Activated CD8-positive, alpha-beta memory T cell treated with anti-CD3 and anti-CD28 coated beads, Interleukin-2, amount 50 U/mL, for 48 hours (primary cell): ENCODE measurements around the gene ZFR.
"Not testable (repeated sequence)": the region's sequence is repeated elsewhere in the genome, so short reads cannot be mapped to it uniquely, and the experiment has no call there.

Experiments
- DNase-seq: peaks from one replicate; pipeline ENCODE4 v3.0.0-alpha.2; 2020

Gene ZFR

GRCh38 chr5:32405507-32405906, 39.0 kb downstream of the ZFR start:
- DNase-seq = no peak

GRCh38 chr5:32403760-32404159, 40.8 kb downstream of the ZFR start:
- DNase-seq = no peak

GRCh38 chr5:32400401-32400800, 44.1 kb downstream of the ZFR start:
- DNase-seq = no peak

GRCh38 chr5:32398754-32399153, 45.8 kb downstream of the ZFR start:
- not testable (repeated sequence) for DNase-seq

- DNase-seq = no peak
Measured at GRCh38 chr5:32394981-32395380, 49.6 kb downstream of the ZFR start.

- DNase-seq = no peak
Measured at GRCh38 chr5:32392039-32392438, 52.5 kb downstream of the ZFR start.

DNA sequence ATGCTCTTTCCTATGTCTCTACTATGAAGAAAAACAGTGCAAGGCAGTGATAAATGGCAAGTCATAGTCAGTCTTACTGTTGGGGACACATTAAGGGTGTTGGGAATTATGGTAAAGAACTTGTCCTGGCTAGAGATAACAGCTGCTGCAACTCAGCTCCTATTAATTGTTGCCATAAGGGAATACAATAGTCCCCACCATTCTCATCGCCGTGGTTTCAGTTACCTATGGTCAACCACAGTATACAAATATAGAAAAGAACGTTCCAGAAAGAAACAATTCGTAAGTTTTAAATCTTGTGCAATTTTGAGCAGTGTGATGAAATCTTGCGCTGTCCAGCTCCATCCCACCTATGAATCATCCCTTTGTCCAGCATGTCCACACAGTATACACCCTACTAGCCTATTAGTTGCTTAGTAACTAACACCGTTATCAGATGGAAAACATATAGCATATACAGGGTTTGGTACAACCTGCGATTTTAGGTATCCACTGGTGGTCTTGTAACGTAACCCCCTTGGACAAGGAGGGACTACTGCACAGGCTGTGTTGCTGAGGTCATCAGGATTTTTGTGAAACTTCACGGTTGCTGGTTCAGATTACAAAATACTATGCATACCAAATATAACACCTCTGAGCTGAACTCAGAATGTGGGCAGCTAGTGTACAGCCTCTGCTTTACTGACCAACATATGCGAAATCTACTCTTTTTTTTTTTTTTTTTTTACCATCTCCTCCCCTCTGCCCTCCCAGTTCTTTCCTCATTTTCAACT, 53.5 kb downstream of the ZFR start:
- DNase-seq = no peak

DNA sequence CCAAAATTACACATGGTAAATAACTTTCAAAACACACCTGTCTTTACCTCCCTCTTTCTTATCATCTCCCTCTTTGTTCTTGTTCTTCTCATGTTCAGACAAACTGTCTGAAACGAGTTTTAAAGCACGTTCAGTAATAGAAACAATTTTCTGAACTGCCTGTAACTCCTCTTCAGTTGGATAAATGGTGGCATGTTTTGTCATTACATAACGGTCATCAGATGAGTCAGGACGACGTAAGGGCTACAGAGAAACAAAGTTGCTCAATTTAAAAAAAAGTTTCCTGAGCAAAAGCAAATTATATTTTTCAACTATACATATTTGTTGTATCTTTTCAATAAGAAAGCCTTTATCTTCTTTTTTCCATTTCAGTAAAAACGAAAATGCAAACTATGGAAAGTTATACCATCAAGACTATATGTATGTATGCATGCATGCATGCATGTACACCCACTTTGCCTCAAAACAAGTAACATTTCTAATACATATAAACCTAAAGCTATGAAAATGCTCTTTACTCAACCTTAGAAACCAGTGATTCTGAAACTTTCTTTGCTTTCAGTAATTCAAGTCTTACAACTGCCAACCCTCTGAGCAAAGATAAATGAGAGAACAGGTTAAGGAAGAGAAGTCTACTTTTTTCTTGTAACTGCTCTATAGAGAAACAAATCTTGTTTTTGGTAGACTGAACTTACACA, 56.0 kb downstream of the ZFR start:
- no peak for DNase-seq

GRCh38 chr5:32387841-32388240, 56.7 kb downstream of the ZFR start:
- DNase-seq = no peak

DNA sequence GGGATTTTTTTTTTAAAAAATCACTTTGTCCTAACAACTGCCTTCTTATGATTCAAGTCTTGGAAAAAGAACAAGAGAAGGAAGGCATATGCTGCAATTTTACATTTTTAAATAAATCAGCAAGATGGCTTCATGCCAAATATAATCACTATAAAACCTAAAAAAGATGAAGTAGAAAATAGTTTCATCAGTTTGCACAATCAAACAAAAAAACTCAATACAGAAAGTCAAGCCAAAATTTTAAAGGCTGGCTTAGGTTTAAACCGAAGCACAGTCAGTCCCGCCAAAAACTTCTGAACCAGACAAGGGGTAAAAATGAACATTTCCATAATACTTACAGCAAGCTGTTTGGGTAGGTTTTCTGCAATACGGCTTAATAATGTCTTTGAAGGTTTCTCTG, 57.3 kb downstream of the ZFR start:
- DNase-seq = no peak

DNA sequence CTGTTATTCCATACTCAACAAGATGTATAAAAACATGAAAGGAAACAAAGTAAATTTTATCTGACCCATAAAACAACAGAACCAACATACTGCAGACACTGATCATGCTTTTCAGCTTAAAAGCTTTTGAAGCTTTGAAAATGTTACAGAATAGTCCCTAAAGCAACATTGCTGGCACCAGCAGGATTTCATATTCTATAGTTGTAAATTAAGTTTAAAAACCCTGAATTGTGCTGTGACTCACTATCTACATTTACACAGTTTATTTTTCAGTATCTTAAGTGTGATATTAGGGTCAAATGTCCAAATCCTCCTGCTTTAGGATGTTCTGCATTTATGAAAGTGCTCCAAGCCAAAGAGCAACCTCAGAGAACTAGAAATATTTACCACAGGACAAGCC, 59.9 kb downstream of the ZFR start:
- no peak for DNase-seq

GRCh38 chr5:32383586-32383985, 61.0 kb downstream of the ZFR start:
- no peak for DNase-seq

DNA sequence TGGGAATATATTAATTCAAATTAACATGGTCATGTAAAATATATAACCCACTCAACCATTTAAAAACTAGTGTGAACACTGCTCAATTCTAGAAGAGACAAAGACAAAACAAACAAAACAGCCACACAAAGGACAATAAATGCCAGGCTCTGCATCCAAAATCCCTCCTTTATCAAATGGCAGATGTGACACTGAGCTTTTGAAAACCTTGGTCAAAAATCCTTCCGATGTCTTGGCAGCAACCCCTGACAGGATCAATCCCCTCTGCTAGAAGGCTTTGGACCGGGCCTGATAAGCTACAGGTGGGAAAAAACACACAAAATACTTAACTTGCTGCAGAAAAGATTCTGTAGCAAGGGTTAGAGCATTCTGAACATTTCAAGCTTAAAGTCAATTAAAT, 61.5 kb downstream of the ZFR start:
- DNase-seq = no peak

DNA sequence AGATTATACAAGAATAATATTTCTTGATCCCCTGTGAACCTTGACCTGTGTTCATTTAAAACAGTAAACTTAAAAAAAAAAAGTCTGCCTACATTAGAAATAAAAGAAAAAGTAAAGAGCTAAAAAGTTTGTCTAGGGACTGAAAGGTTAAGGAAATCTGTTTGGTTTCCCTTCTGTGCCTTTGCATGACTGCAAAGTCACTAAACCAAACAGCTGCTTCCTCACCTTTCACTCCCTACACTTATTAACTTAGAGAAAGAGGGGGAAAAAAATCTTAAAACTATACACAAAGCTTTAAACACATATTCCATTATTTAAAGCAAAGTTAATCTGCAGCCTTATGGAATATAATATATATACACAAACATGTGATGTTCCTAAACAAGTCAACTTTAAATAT, 65.1 kb downstream of the ZFR start:
- DNase-seq = no peak

- DNase-seq = no peak
Measured at GRCh38 chr5:32378966-32379365, 65.6 kb downstream of the ZFR start.

DNA sequence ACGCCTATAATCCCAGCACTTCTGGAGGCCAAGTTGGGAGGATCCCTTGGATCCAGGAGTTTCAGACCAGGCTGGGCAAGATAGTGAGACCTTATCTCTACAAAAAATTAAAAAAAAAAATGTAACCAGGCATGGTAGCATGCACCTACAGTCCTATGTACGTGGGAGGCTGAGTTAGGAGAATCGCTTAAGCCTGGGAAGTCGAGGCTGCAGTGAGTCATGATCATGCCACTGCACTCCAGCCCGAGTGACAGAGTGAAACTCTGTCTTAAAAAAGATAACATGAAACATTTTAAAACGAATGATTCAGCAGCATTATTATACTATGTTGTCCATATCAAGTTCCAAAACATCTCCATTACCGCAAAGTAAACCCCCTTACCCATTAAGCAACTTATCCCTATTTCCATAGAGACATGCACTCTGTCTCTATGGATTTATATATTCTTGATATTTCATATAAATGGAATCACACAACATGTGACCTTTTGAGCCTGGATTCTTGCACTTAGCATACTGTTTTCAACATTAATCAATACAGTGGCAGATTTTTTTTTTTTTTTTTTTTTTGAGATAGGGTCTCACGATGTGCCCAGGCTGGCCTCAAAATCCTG, 74.9 kb downstream of the ZFR start:
- DNase-seq = no peak

DNA sequence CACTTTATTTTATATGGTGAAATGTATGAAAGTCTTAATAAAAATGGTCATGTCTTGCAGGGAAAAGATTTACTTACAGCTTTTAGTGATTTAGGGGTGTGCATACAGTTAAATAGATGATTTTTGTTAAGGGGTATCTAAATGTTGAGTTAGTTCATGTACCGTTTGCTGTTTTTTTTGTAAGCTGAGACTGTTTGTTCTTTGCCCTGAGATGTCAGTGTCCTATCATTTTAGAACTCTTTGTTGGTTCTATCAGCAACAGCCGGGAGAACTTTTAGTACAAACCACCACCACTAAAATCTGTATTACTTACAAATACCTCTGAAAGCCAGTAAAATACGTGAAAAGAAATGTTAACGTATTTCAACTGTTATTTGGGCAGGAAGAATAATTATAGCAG, 75.5 kb downstream of the ZFR start:
- DNase-seq = no peak

- not testable (repeated sequence) for DNase-seq
Measured at GRCh38 chr5:32367271-32367670, 77.3 kb downstream of the ZFR start.

DNA sequence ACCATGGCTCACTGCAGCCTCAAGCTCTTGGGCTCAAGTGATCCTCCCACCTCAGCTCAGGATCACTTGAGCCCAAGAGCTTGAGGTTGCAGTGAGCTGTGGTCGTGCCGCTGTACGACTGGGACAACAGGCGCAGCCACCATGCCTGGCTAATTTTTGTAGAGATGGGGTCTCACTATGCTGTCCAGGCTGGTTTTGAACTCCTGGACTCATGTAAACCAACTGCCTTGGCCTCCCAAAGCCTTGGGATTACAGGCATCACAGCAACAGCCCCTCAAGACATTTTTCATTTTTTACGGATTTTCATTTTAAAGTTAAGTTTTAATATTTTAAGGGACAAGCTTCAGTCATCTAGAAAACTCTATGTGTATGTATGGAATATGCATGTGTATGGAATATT, 78.9 kb downstream of the ZFR start:
- no peak for DNase-seq

GRCh38 chr5:32363030-32363429, 81.5 kb downstream of the ZFR start:
- DNase-seq = no peak

- DNase-seq = no peak
Measured at GRCh38 chr5:32362527-32362926, 82.0 kb downstream of the ZFR start.

- DNase-seq = no peak
Measured at GRCh38 chr5:32360906-32361305, 83.6 kb downstream of the ZFR start.

- no peak for DNase-seq
Measured at GRCh38 chr5:32358611-32359010, 85.9 kb downstream of the ZFR start.

- DNase-seq = no peak
Measured at GRCh38 chr5:32357658-32358057, 86.9 kb downstream of the ZFR start.
